Measurements from ENCODE around the gene C10orf90.
"Not testable (repeated sequence)": the region's sequence is repeated elsewhere in the genome, so short reads cannot be mapped to it uniquely, and the experiment has no call there.

Gene C10orf90

GRCh38 chr10:126392068-126392467 lies 278.4 kb downstream of the C10orf90 start:
- no peak overlapping the region for H3K9ac ChIP-seq (ENCODE audit: low read length)
- no peaks in the 10 kb centered on the region for H3K9me3 ChIP-seq (ENCODE audit: control insufficient read depth, low read depth, low read length)
- H3K27me3 ChIP-seq (ENCODE audit: control insufficient read depth, insufficient read depth, low read length): peaks cover 35% of the 10 kb centered on the region
- H3K4me1 ChIP-seq (ENCODE audit: control insufficient read depth, low read depth, low read length): no peaks in the 10 kb centered on the region
- H3K36me3 ChIP-seq (ENCODE audit: control insufficient read depth, low read depth, low read length): no peaks in the 10 kb centered on the region
- no peak overlapping the region for H3K4me3 ChIP-seq (ENCODE audit: low read length)
- no peak overlapping the region for H3K27ac ChIP-seq (ENCODE audit: low read length)

DNA sequence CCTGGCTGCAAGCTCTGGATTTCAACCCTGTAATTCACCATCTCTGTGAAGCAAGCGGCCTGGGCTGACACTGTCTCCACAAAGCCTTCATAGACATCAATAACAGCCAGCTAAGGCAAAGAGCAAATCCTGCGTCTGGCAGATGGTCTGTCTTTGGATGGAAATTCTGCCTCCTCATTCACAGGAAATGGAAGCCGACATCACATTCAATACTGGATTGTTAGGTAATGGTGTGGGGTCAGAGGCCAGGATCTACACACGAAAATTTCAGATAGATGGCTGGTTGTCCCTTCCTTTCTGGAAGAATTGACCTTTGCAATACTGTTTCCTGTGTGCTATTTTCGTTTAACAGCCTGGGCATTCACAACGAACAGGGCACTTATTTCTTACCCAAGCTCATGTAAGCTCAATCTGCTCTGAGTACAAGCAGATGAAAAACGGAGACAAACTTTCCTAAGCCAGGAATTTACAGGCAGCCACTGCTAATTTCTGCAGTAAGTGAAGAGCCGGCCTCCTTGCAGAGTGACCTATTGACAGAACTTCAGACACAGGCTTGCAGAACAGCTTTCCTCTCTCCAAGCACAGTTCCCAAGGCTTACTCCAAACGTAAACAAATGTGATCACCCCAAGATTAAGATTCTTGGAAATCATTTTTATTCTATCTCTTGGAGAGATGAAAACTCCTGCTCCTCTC lies 279.2 kb downstream of the C10orf90 start:
- no peak overlapping the region for H3K27ac ChIP-seq (ENCODE audit: low read length)
- H3K4me3 ChIP-seq (ENCODE audit: low read length): no peak overlapping the region

GRCh38 chr10:126390324-126390723 lies 280.2 kb downstream of the C10orf90 start:
- no peaks in the 10 kb centered on the region for H3K9me3 ChIP-seq (ENCODE audit: control insufficient read depth, low read depth, low read length)
- H3K4me1 ChIP-seq (ENCODE audit: control insufficient read depth, low read depth, low read length): peaks cover 4% of the 10 kb centered on the region
- no peak overlapping the region for H3K4me3 ChIP-seq (ENCODE audit: low read length)
- H3K27me3 ChIP-seq (ENCODE audit: control insufficient read depth, insufficient read depth, low read length): peaks cover 46% of the 10 kb centered on the region
- no peaks in the 10 kb centered on the region for H3K36me3 ChIP-seq (ENCODE audit: control insufficient read depth, low read depth, low read length)
- H3K9ac ChIP-seq (ENCODE audit: low read length): no peak overlapping the region
- no peak overlapping the region for H3K27ac ChIP-seq (ENCODE audit: low read length)

More for the DNA sequence above, 279.2 kb downstream of the C10orf90 start:
- no peak overlapping the region for H3K9ac ChIP-seq (ENCODE audit: low read length)
- H3K4me1 ChIP-seq (ENCODE audit: control insufficient read depth, low read depth, low read length): peaks cover 4% of the 10 kb centered on the region
- peaks cover 41% of the 10 kb centered on the region for H3K27me3 ChIP-seq (ENCODE audit: control insufficient read depth, insufficient read depth, low read length)
- H3K9me3 ChIP-seq (ENCODE audit: control insufficient read depth, low read depth, low read length): no peaks in the 10 kb centered on the region
- H3K36me3 ChIP-seq (ENCODE audit: control insufficient read depth, low read depth, low read length): no peaks in the 10 kb centered on the region

- H3K36me3 ChIP-seq (ENCODE audit: control insufficient read depth, low read depth, low read length): no peaks in the 10 kb centered on the region
- H3K4me3 ChIP-seq (ENCODE audit: low read length): peak within 1 kb of the TSS; percentile 53
- H3K27me3 ChIP-seq (ENCODE audit: control insufficient read depth, insufficient read depth, low read length): peaks cover 46% of the 10 kb centered on the region
- no peak within 1 kb of the TSS for H3K9ac ChIP-seq (ENCODE audit: low read length)
- H3K4me1 ChIP-seq (ENCODE audit: control insufficient read depth, low read depth, low read length): peaks cover 4% of the 10 kb centered on the region
- H3K9me3 ChIP-seq (ENCODE audit: control insufficient read depth, low read depth, low read length): no peaks in the 10 kb centered on the region
- no peak within 1 kb of the TSS for H3K27ac ChIP-seq (ENCODE audit: low read length)
Observed at GRCh38 chr10:126387931-126388911, 282.3 kb downstream of the C10orf90 start, which contains the start of gene ADAM12. ADAM12 (minus strand) TSS chr10:126388477; CDS start chr10:126388145, 332 bp downstream.

DNA sequence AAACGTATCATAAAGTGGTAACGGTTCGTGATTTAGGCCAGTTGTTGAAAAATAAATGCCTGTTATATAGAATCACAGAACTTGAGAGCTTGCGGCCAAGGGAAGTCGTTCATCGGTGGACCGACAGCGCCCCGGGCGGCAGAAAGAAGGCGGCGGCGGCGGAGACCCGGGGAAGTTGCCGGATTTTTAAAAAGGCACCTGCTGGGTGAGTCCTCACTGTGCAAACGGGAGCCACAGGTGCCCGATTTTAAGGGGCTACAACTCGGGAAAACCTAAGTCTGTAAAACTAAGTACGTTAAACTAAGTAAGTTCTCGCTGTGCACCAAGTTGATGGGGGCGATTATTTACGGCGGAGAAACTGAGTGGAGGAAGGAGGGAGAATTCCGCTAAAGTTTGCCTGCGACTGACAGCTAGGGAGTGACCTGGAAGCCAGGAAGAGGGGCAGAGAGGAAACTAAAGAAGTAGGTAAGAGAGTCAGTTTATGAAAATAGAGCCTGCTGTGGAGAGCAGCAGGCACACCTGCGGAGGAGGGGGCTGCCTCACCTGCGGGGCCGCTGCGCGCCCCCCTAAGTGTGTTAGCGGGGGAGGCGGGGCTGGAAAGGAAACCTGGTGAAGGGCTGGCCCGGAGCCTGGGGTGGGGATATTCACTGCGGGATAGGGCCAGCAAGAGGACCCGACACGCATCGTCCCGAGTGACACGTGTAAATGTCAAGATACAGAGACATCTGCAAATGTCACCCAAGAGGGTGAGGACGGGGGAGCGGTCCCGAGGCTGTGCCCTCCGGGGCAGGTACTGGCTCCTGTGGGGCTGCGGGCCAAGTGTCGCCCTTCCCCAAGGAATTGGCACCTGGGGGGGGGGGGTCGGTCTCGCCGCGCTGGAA lies 283.2 kb downstream of the C10orf90 start:
- Histone ChIP-seq H3K36me3 (ENCODE audit: control insufficient read depth, low read depth, low read length) (no peaks in the 10 kb centered on the region), H3K27me3 (ENCODE audit: control insufficient read depth, insufficient read depth, low read length) (peaks cover 46% of the 10 kb centered on the region), H3K9ac (ENCODE audit: low read length) (no peak overlapping the region), H3K9me3 (ENCODE audit: control insufficient read depth, low read depth, low read length) (no peaks in the 10 kb centered on the region), H3K4me1 (ENCODE audit: control insufficient read depth, low read depth, low read length) (peaks cover 4% of the 10 kb centered on the region), H3K4me3 (ENCODE audit: low read length) (peak overlapping the region; percentile 53), H3K27ac (ENCODE audit: low read length) (no peak overlapping the region)

DNA sequence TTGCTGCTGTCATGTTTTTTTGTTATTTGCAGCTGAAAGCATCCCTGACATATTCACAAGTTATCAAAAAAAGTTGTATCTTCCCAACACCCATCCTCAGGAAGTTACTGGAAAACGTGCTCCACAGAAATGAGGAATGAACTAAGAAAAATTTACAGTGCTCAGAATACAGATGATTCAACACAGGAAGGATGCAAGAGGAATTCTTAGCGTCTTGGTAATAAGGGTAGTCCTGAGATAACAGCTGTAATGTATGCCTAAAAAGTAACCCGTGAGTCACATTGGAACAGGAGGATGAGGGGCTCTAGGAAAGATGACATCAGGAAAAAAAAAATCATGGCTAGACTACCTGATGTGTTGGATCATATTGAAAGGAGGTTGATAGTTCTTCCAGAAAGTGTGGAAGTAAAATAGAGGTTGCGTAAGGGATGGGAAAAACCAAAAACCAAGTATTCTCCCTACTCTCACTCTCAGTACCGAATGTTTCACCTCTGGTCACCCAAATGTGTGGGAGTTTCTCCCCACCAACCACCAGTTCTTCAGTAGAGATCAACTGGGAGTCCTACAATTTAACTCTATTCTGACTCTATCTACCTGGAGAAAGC lies 286.1 kb downstream of the C10orf90 start:
- H3K27ac ChIP-seq (ENCODE audit: low read length): no peak overlapping the region

DNA sequence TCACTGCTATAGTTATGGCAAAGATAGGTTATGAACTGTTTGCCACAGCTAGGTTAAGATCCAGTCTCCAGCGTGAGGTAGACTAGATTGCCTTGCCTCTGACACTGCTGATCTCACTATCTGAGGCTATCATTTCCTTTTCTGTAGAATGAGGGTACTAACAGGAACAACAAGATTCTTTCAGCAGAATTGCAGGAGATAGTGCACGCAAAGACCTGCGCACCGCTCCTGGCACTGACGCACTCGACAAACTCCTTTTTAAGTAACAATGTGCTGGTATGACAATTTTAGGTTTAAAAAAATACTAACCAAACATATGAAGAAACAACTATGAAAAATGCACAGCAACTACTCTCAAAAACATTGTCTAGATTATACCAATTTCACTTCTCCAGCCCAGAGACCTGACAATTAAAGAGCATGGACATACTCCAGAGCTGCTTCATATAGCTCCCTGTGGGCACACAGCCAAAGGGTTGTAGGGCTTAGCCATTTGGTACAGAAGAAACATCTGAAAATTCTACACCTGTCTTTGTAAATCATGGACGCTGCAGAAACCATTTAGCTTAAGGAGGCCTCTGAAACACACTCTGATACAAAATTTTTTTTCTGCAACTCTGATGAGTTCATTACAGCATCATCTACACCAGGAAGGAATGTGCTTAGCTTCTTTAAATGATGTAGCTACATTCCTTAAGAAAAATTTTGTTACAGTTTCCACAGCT lies 290.0 kb downstream of the C10orf90 start:
- Histone ChIP-seq H3K27ac (ENCODE audit: low read length) (no peak overlapping the region), H3K36me3 (ENCODE audit: control insufficient read depth, low read depth, low read length) (no peaks in the 10 kb centered on the region), H3K4me1 (ENCODE audit: control insufficient read depth, low read depth, low read length) (no peaks in the 10 kb centered on the region)

More for the DNA sequence above, 286.1 kb downstream of the C10orf90 start:
- H3K4me1 ChIP-seq (ENCODE audit: control insufficient read depth, low read depth, low read length): peaks cover 4% of the 10 kb centered on the region
- H3K9ac ChIP-seq (ENCODE audit: low read length): no peak overlapping the region
- H3K36me3 ChIP-seq (ENCODE audit: control insufficient read depth, low read depth, low read length): no peaks in the 10 kb centered on the region
- H3K27me3 ChIP-seq (ENCODE audit: control insufficient read depth, insufficient read depth, low read length): peaks cover 35% of the 10 kb centered on the region
- no peak overlapping the region for H3K4me3 ChIP-seq (ENCODE audit: low read length)
- H3K9me3 ChIP-seq (ENCODE audit: control insufficient read depth, low read depth, low read length): no peaks in the 10 kb centered on the region

DNA sequence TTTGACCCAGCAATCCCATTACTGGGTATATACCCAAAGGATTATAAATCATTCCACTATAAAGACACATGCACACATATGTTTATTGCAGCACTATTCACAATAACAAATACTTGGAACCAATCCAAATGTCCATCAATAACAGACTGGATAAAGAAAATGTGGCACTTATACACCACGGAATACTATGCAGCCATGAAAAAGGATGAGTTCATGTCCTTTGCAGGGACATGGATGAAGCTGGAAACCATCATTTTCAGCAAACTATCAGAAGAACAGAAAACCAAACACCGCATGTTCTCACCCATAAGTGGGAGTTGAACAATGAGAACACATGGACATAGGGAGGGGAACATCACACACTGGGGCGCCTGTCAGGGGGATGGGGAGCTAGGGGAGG lies 291.3 kb downstream of the C10orf90 start:
- H3K9ac ChIP-seq (ENCODE audit: low read length); H3K36me3 ChIP-seq (ENCODE audit: control insufficient read depth, low read depth, low read length); H3K4me1 ChIP-seq (ENCODE audit: control insufficient read depth, low read depth, low read length); H3K4me3 ChIP-seq (ENCODE audit: low read length); H3K9me3 ChIP-seq (ENCODE audit: control insufficient read depth, low read depth, low read length); H3K27ac ChIP-seq (ENCODE audit: low read length); H3K27me3 ChIP-seq (ENCODE audit: control insufficient read depth, insufficient read depth, low read length): not testable (repeated sequence)

More for the DNA sequence above, 290.0 kb downstream of the C10orf90 start:
- Histone ChIP-seq H3K27me3 (ENCODE audit: control insufficient read depth, insufficient read depth, low read length) (no peaks in the 10 kb centered on the region), H3K9ac (ENCODE audit: low read length) (no peak overlapping the region), H3K4me3 (ENCODE audit: low read length) (no peak overlapping the region), H3K9me3 (ENCODE audit: control insufficient read depth, low read depth, low read length) (peaks cover 8% of the 10 kb centered on the region)

DNA sequence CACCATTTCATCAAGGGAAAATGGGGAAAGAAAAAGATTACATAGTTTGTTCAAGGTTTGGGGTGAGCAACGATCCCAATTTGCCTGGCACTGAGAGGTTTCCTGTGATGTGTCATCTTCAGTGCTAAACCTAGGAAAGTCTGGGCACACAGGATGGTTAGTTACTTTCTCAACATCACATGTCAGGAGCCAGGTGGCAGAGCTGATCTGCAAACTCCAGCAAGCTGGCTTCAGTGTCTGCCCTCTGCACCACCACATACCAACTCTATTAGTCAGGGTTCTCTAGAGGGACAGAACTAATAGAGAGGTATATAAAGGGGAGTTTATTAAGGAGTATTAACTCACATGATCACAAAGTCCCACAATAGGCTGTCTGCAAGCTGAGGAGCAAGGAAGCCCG lies 293.5 kb downstream of the C10orf90 start:
- Histone ChIP-seq H3K9me3 (ENCODE audit: control insufficient read depth, low read depth, low read length) (peaks cover 8% of the 10 kb centered on the region), H3K4me3 (ENCODE audit: low read length) (no peak overlapping the region), H3K36me3 (ENCODE audit: control insufficient read depth, low read depth, low read length) (no peaks in the 10 kb centered on the region), H3K9ac (ENCODE audit: low read length) (no peak overlapping the region), H3K27ac (ENCODE audit: low read length) (no peak overlapping the region), H3K27me3 (ENCODE audit: control insufficient read depth, insufficient read depth, low read length) (no peaks in the 10 kb centered on the region), H3K4me1 (ENCODE audit: control insufficient read depth, low read depth, low read length) (no peaks in the 10 kb centered on the region)

DNA sequence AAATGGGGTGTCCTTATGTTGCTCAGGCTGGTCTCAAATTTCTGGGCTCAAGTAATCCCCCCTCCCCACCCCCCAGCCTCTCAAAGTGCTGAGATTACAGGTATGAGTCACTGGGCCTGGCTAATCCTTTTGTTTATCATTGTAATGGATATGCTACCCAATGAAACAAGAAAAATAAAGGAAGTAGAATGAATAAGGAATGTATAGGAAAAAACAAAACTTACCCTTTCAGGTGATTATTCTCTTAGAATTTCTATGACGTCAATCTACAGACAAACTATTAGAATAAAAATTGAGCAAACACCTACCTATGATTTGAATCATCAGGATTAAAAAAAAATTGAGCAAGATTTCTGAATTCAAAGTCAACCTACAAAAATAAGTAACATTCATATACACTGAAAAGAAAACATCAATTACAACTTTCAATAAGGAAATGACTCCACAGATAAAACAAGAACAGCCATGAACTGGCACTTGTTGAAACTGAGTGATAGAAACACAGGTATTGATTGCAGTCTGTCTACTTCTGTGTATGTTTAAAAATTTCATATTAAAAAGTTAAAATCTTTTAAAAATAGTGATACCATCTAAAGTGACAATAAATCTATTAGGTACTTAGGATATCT lies 294.5 kb downstream of the C10orf90 start:
- no peak overlapping the region for H3K27ac ChIP-seq (ENCODE audit: low read length)

More for the DNA sequence above, 294.5 kb downstream of the C10orf90 start:
- Histone ChIP-seq H3K9me3 (ENCODE audit: control insufficient read depth, low read depth, low read length) (peaks cover 8% of the 10 kb centered on the region), H3K4me3 (ENCODE audit: low read length) (no peak overlapping the region), H3K36me3 (ENCODE audit: control insufficient read depth, low read depth, low read length) (no peaks in the 10 kb centered on the region), H3K27me3 (ENCODE audit: control insufficient read depth, insufficient read depth, low read length) (no peaks in the 10 kb centered on the region), H3K9ac (ENCODE audit: low read length) (no peak overlapping the region), H3K4me1 (ENCODE audit: control insufficient read depth, low read depth, low read length) (no peaks in the 10 kb centered on the region)

All from iPS-18a (cell line).